SU-DHL-6 (cell line): ENCODE measurements around the gene HOXA1.

Experiments used
- H2AFZ ChIP-seq: fragments of 200-600 bp; sonication (generic); 2 replicates; pipeline ENCODE4 v1.6.1; 2014; ENCODE audit warnings: low read depth, mild to moderate bottlenecking, moderate library complexity, mixed read lengths, antibody characterized with exemption, low read length; ENCODE audit not compliant: severe bottlenecking
- H3F3A ChIP-seq: fragments of 200-600 bp; shearing (Covaris generic); 2 replicates; pipeline ENCODE4 v1.6.0; 2016; ENCODE audit warnings: antibody characterized with exemption, mild to moderate bottlenecking; ENCODE audit not compliant: insufficient read depth
- H3K27ac ChIP-seq: fragments of 200-600 bp; sonication (generic); 2 replicates; pipeline ENCODE4 v1.5.1; 2016; ENCODE audit warnings: low read depth, mild to moderate bottlenecking, low read length, moderate library complexity, mixed read lengths
- H3K27me3 ChIP-seq: fragments of 200-600 bp; sonication (generic), shearing (Covaris generic); 2 replicates; pipeline ENCODE4 v1.6.0; 2014; ENCODE audit warnings: mild to moderate bottlenecking, low read length
- H3K36me3 ChIP-seq: fragments of 200-600 bp; sonication (generic); 2 replicates; pipeline ENCODE4 v1.6.1; 2014; ENCODE audit warnings: mild to moderate bottlenecking, low read length, mixed read lengths
- H3K4me2 ChIP-seq: fragments of 300-600, 200-600 bp; shearing (Covaris generic), sonication (generic); 2 replicates; pipeline ENCODE4 v1.6.0; 2014; ENCODE audit warnings: low read length, low read depth, mild to moderate bottlenecking; ENCODE audit not compliant: poor library complexity, severe bottlenecking
- H3K4me3 ChIP-seq: fragments of 200-600 bp; sonication (generic); 2 replicates; pipeline ENCODE4 v1.5.1; 2014; ENCODE audit warnings: antibody characterized with exemption, low read length, mild to moderate bottlenecking, mixed read lengths; ENCODE audit not compliant: insufficient read depth, poor library complexity, severe bottlenecking
- H3K79me2 ChIP-seq: fragments of 200-600 bp; sonication (generic); 2 replicates; pipeline ENCODE4 v1.6.1; 2014; ENCODE audit warnings: mild to moderate bottlenecking, low read length, moderate library complexity; ENCODE audit not compliant: insufficient read depth
- H3K9ac ChIP-seq: fragments of 200-600 bp; sonication (generic); 2 replicates; pipeline ENCODE4 v1.7.0; 2014; ENCODE audit warnings: mild to moderate bottlenecking, low read length
- H3K9me2 ChIP-seq: fragments of 200-600 bp; sonication (generic); replicated peaks from 2 replicates; pipeline ENCODE4 v1.6.1; 2014; ENCODE audit warnings: low read length; ENCODE audit not compliant: insufficient read depth
- H3K9me3 ChIP-seq: fragments of 200-600 bp; sonication (generic); 2 replicates; pipeline ENCODE4 v1.6.1; 2014; ENCODE audit warnings: low read length, mixed read lengths; ENCODE audit not compliant: insufficient read depth
- H4K20me1 ChIP-seq: fragments of 200-600 bp; sonication (generic); 2 replicates; pipeline ENCODE4 v1.6.1; 2014; ENCODE audit warnings: low read depth, mild to moderate bottlenecking, antibody characterized with exemption, low read length, moderate library complexity, mixed read lengths
- EZH2phosphoT487 ChIP-seq: fragments of 200-600 bp; sonication (generic), shearing (Covaris generic); conservative IDR thresholded peaks from 2 replicates; pipeline ENCODE4 v1.6.1; 2018; ENCODE audit warnings: mild to moderate bottlenecking, antibody characterized with exemption, low read length, moderate library complexity, mixed read lengths
- TF ChIP-seq, protein P1 (sequence below): fragments of 200-600 bp; sonication (generic); IDR thresholded peaks from one replicate; pipeline ENCODE4 v1.5.1; 2017; ENCODE audit warnings: antibody characterized with exemption, mild to moderate bottlenecking, low read length, moderate library complexity; ENCODE audit not compliant: insufficient read depth, poor library complexity, severe bottlenecking

The HOXA1 gene

DNA sequence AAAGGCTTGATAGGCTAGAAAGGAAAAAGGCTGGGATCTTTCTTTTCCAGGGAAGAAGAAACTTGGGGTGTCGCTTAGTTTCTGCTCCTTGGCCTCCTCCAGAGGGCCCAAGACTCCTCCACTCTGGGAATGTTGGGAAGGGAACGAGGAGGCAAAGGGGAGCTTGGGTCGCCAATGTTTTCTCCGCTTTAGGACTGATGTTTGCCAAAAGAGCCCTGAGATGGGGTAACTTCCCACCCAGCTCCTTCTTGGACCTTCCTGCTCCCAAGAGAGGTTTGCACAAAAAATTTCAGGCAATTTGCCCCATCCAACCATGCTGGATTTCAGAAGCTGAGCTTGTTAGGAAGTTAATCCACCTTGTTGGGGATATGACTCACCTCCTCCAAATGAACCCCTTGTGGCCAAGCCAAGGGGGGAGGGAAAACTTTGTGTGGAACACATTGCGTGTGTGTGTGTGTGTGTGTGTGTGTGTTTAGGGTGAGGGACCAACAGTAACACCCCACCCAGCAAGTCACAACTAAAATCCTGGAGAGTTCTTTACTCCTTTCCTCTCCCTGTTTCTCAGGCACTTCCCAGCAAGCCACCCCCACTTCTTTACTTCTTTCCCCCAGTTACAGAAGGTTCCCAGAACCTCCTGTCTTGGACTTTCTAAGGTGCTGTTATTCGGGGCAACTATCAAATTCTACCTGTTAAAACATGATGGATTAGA lies 15.4 kb upstream of the HOXA1 start:
- no peak overlapping the region for H2AFZ ChIP-seq
- no peak for TF ChIP-seq EZH2phosphoT487
- TF ChIP-seq, protein P1, sequence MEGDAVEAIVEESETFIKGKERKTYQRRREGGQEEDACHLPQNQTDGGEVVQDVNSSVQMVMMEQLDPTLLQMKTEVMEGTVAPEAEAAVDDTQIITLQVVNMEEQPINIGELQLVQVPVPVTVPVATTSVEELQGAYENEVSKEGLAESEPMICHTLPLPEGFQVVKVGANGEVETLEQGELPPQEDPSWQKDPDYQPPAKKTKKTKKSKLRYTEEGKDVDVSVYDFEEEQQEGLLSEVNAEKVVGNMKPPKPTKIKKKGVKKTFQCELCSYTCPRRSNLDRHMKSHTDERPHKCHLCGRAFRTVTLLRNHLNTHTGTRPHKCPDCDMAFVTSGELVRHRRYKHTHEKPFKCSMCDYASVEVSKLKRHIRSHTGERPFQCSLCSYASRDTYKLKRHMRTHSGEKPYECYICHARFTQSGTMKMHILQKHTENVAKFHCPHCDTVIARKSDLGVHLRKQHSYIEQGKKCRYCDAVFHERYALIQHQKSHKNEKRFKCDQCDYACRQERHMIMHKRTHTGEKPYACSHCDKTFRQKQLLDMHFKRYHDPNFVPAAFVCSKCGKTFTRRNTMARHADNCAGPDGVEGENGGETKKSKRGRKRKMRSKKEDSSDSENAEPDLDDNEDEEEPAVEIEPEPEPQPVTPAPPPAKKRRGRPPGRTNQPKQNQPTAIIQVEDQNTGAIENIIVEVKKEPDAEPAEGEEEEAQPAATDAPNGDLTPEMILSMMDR, result no peak
- H3K36me3 ChIP-seq, result no peaks in the 10 kb centered on the region
- no peaks in the 10 kb centered on the region for H3K27me3 ChIP-seq
- H3F3A ChIP-seq, result no peaks in the 10 kb centered on the region
- no peak overlapping the region for H3K9ac ChIP-seq
- no peaks in the 10 kb centered on the region for H4K20me1 ChIP-seq
- no peak overlapping the region for H3K4me3 ChIP-seq
- H3K79me2 ChIP-seq, result no peaks in the 10 kb centered on the region
- no peaks in the 10 kb centered on the region for H3K9me3 ChIP-seq
- no peaks in the 10 kb centered on the region for H3K9me2 ChIP-seq
- H3K4me2 ChIP-seq, result no peak overlapping the region
- no peak overlapping the region for H3K27ac ChIP-seq

DNA sequence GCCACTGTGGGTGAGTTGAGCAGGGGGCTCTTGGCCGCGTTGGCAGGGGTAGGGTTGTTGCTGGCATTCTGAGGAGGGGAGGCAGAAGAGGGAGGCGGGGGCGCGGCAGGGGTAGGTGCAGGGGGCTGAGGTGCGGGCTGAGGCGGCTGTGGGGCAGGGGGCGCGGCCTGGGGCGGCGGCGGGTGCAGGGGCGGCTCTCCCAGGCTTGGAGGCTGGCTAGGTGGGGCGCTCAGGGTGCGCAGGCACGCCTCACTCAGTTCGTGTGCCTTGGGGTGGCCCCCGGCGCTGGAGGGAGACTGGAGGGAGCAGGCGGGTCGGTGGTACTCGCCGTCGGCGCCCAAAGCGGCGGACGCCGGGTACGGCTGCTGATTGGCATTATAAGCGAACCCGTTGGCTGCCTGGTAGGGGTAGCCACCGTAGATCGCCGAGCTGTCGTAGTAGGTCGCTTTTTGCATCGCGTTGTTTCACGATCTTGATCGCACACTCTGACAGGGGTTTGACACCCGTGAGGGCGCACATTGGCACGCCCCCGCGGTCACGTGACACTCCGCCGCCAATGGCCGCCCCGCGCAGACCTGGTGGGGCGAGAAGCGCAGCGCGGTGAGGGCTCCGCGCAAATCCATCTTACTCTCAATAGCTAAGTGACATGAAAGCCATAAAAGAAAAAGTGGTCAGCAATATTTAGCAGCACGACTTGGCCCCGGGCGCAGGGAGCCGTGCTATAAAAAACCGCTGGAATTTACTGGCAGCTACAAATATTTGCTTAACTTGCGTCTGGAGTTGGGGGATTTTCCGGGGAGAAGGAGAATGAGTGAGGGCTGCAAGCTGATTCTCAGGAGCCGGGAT lies 14.6 kb upstream of the HOXA1 start:
- no peaks in the 10 kb centered on the region for H3F3A ChIP-seq
- H2AFZ ChIP-seq, result no peak overlapping the region
- no peak overlapping the region for H3K9ac ChIP-seq
- H3K4me2 ChIP-seq, result no peak overlapping the region
- no peaks in the 10 kb centered on the region for H3K9me3 ChIP-seq
- no peak overlapping the region for H3K27ac ChIP-seq
- H3K27me3 ChIP-seq, result no peaks in the 10 kb centered on the region
- no peaks in the 10 kb centered on the region for H3K79me2 ChIP-seq
- H4K20me1 ChIP-seq, result no peaks in the 10 kb centered on the region
- no peak overlapping the region for H3K4me3 ChIP-seq
- no peaks in the 10 kb centered on the region for H3K9me2 ChIP-seq
- no peak for TF ChIP-seq EZH2phosphoT487
- TF ChIP-seq, protein P1, result no peak
- H3K36me3 ChIP-seq, result no peaks in the 10 kb centered on the region

DNA sequence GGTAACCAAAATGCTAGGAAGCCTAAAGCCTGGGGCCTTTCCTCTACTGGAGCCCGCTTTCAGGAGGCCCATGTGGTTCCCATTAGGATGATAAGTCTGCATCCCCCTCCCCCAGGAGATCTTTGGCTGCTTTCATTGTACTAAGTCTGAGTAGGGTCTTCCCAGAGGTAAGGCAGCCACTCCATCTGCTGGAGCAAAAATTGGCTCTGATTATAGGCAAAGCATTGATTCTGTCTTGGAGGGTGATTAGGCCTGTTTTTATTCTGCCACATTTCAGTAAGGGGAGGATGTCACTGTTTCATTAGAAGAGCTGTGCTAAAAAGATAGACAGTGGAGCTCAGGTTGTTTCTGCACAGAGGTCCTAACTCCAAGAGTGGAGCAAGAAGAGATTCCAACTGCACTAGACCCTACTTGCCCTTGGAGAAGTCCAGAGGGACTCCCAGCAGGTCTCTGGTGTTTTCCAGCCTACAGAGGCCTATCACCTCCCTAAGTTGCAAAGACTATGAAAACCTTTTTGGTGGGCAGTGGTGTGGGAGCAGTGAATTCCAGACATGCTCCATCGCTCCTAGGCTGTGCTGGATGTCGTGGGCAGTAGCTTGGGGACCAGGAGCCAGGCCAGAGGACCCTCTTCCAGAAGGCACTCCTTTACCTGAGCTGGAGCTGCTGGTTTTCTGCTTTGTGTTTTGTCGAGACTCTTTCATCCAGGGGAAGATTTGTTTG lies 13.8 kb upstream of the HOXA1 start:
- no peaks in the 10 kb centered on the region for H3K79me2 ChIP-seq
- TF ChIP-seq, protein P1, result no peak
- TF ChIP-seq EZH2phosphoT487, result no peak
- no peaks in the 10 kb centered on the region for H3F3A ChIP-seq
- no peak overlapping the region for H3K4me2 ChIP-seq
- no peaks in the 10 kb centered on the region for H4K20me1 ChIP-seq
- no peak overlapping the region for H3K27ac ChIP-seq
- no peaks in the 10 kb centered on the region for H3K9me2 ChIP-seq
- no peaks in the 10 kb centered on the region for H3K9me3 ChIP-seq
- H2AFZ ChIP-seq, result no peak overlapping the region
- H3K9ac ChIP-seq, result no peak overlapping the region
- no peaks in the 10 kb centered on the region for H3K27me3 ChIP-seq
- H3K4me3 ChIP-seq, result no peak overlapping the region
- H3K36me3 ChIP-seq, result no peaks in the 10 kb centered on the region
